Measurements from ENCODE around the gene GPR156.

DNA sequence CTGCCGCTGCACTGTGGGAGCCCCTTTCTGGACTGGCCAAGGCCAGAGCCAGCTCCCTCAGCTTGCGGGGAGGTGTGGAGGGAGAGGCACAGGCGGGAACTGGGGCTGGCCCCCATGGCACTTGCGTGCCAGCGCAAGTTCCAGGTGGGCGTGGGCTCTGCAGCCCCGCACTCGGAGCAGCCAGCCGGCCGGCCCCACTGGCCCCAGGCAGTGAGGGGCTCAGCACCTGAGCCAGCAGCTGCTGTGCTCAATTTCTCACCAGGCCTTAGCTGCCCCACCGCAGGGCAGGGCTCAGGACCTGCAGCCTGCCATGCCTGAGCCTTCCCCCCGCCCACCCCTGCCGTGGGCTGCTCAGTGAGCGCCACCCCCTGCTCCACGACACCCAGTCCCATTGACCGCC, 4.6 kb upstream of the GPR156 start:
- no peak for TF ChIP-seq SRF (IDR thresholded peaks at IDR 0.05; ENCODE audit: low read depth)
- no peak for TF ChIP-seq SP1 (IDR thresholded peaks at IDR 0.05; ENCODE audit: low read depth)
- TF ChIP-seq POLR2A (IDR thresholded peaks at IDR 0.05; ENCODE audit: borderline replicate concordance, extremely low read depth, insufficient read depth, insufficient read length): no peak
- TF ChIP-seq, protein P1, sequence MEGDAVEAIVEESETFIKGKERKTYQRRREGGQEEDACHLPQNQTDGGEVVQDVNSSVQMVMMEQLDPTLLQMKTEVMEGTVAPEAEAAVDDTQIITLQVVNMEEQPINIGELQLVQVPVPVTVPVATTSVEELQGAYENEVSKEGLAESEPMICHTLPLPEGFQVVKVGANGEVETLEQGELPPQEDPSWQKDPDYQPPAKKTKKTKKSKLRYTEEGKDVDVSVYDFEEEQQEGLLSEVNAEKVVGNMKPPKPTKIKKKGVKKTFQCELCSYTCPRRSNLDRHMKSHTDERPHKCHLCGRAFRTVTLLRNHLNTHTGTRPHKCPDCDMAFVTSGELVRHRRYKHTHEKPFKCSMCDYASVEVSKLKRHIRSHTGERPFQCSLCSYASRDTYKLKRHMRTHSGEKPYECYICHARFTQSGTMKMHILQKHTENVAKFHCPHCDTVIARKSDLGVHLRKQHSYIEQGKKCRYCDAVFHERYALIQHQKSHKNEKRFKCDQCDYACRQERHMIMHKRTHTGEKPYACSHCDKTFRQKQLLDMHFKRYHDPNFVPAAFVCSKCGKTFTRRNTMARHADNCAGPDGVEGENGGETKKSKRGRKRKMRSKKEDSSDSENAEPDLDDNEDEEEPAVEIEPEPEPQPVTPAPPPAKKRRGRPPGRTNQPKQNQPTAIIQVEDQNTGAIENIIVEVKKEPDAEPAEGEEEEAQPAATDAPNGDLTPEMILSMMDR (IDR thresholded peaks at IDR 0.05 in 2 of 3, conservative IDR thresholded peaks at IDR 0.05 in 1 of 3; ENCODE audit: borderline replicate concordance in 1 of 3, insufficient read depth in 1 of 3, low read depth in 2 of 3, low read length in 2 of 3): no peak
- TF ChIP-seq EZH2 (IDR thresholded peaks at IDR 0.05): no peak
- no peak for TF ChIP-seq RAD21 (IDR thresholded peaks at IDR 0.05; ENCODE audit: low read depth)
- TF ChIP-seq ZNF274 (IDR thresholded peaks at IDR 0.05; ENCODE audit: low read depth, low read length): no peak
- no peak for TF ChIP-seq CEBPB (IDR thresholded peaks at IDR 0.05; ENCODE audit: low read depth)
- TF ChIP-seq, protein P2, sequence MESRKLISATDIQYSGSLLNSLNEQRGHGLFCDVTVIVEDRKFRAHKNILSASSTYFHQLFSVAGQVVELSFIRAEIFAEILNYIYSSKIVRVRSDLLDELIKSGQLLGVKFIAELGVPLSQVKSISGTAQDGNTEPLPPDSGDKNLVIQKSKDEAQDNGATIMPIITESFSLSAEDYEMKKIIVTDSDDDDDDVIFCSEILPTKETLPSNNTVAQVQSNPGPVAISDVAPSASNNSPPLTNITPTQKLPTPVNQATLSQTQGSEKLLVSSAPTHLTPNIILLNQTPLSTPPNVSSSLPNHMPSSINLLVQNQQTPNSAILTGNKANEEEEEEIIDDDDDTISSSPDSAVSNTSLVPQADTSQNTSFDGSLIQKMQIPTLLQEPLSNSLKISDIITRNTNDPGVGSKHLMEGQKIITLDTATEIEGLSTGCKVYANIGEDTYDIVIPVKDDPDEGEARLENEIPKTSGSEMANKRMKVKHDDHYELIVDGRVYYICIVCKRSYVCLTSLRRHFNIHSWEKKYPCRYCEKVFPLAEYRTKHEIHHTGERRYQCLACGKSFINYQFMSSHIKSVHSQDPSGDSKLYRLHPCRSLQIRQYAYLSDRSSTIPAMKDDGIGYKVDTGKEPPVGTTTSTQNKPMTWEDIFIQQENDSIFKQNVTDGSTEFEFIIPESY (IDR thresholded peaks at IDR 0.05; ENCODE audit: extremely low read depth, insufficient replicate concordance, low read length): no peak
- no peak for TF ChIP-seq EZH2phosphoT487 (IDR thresholded peaks at IDR 0.05; ENCODE audit: borderline replicate concordance)
